RWPE2 (cell line): Measurements from ENCODE around the gene EXD3.

Experiments
- ATAC-seq: fragments of 200-7000 bp; cut with Tn5 transposase; 3 replicates; pipeline ENCODE4 v1.9.1; 2021; ENCODE audit warnings: low read depth
- DNase-seq: peaks from one replicate; pipeline ENCODE4 v3.0.0-alpha.2; 2020; ENCODE audit warnings: low spot score
- H3K27ac ChIP-seq: fragments of 450-650 bp; 2 replicates; pipeline ENCODE4 v1.5.1; 2017; ENCODE audit warnings: mild to moderate bottlenecking; ENCODE audit not compliant: poor library complexity, severe bottlenecking
- H3K27me3 ChIP-seq: fragments of 250-450 bp; sonication (Bioruptor Pico); 2 replicates; pipeline ENCODE4 v1.5.1; 2021; ENCODE audit warnings: mild to moderate bottlenecking, moderate library complexity; ENCODE audit not compliant: insufficient read depth, poor library complexity, severe bottlenecking
- H3K36me3 ChIP-seq: fragments of 250-450 bp; sonication (Bioruptor Pico); 2 replicates; pipeline ENCODE4 v1.5.1; 2020; ENCODE audit warnings: low read depth, mild to moderate bottlenecking, moderate library complexity
- H3K4me1 ChIP-seq: fragments of 250-450 bp; sonication (Bioruptor Pico); 2 replicates; pipeline ENCODE4 v1.5.1; 2021; ENCODE audit warnings: mild to moderate bottlenecking, moderate library complexity; ENCODE audit not compliant: insufficient read depth, poor library complexity, severe bottlenecking
- H3K4me3 ChIP-seq: fragments of 250-450 bp; sonication (Bioruptor Pico); 2 replicates; pipeline ENCODE4 v1.5.1; 2021; ENCODE audit warnings: mild to moderate bottlenecking, moderate library complexity; ENCODE audit not compliant: severe bottlenecking
- H3K9me3 ChIP-seq: fragments of 250-450 bp; sonication (Bioruptor Pico); 2 replicates; pipeline ENCODE4 v1.5.1; 2021; ENCODE audit warnings: mild to moderate bottlenecking, moderate library complexity; ENCODE audit not compliant: severe bottlenecking
- CTCF ChIP-seq: fragments of 450-650 bp; IDR thresholded peaks from one replicate; pipeline ENCODE4 v1.5.1; 2017; ENCODE audit warnings: mild to moderate bottlenecking, moderate library complexity; ENCODE audit not compliant: poor library complexity, severe bottlenecking

The EXD3 gene

GRCh38 chr9:137309368-137310188 lies 113.4 kb downstream of the EXD3 start:
- Histone ChIP-seq H3K4me1 (peaks cover 18% of the 10 kb centered on the region), H3K9me3 (no peaks in the 10 kb centered on the region), H3K36me3 (no peaks in the 10 kb centered on the region), H3K27me3 (no peaks in the 10 kb centered on the region), H3K27ac (no peak overlapping the region), H3K4me3 (no peak overlapping the region)
- peak; percentile 41 for DNase-seq
- no peak for ATAC-seq
- TF ChIP-seq CTCF, result no peak

- TF ChIP-seq CTCF, result no peak
- ATAC-seq (no peak), DNase-seq (no peak)
- Histone ChIP-seq H3K36me3 (no peaks in the 10 kb centered on the region), H3K4me3 (no peak overlapping the region), H3K4me1 (peaks cover 19% of the 10 kb centered on the region), H3K27ac (no peak overlapping the region), H3K27me3 (no peaks in the 10 kb centered on the region), H3K9me3 (no peaks in the 10 kb centered on the region)
Observed at GRCh38 chr9:137308057-137308619, 114.8 kb downstream of the EXD3 start.

- Histone ChIP-seq H3K9me3 (no peaks in the 10 kb centered on the region), H3K4me1 (peaks cover 24% of the 10 kb centered on the region), H3K27me3 (no peaks in the 10 kb centered on the region), H3K4me3 (no peak overlapping the region), H3K36me3 (no peaks in the 10 kb centered on the region), H3K27ac (no peak overlapping the region)
- no peak for TF ChIP-seq CTCF
- no peak for DNase-seq
- no peak for ATAC-seq
Observed at GRCh38 chr9:137307255-137308056, 115.5 kb downstream of the EXD3 start.

GRCh38 chr9:137306850-137307254 lies 116.1 kb downstream of the EXD3 start:
- H3K27ac ChIP-seq, result no peak overlapping the region
- DNase-seq (no peak), ATAC-seq (no peak)
- peaks cover 23% of the 10 kb centered on the region for H3K4me1 ChIP-seq
- no peaks in the 10 kb centered on the region for H3K9me3 ChIP-seq
- TF ChIP-seq CTCF, result no peak
- no peaks in the 10 kb centered on the region for H3K36me3 ChIP-seq
- no peaks in the 10 kb centered on the region for H3K27me3 ChIP-seq
- H3K4me3 ChIP-seq, result no peak overlapping the region
